Measurements from ENCODE around the gene MAN2A1. TPM values are rescaled to one million over a fixed set of nuclear protein-coding genes. Genes with fewer than 3 reads are reported as not detected.

The MAN2A1 gene
- total RNA-seq, 1 experiment from 2014 or later, result 35.4 TPM

GRCh38 chr5:109849478-109850088 lies 159.9 kb downstream of the MAN2A1 start (continued):
- TF ChIP-seq, protein P1, sequence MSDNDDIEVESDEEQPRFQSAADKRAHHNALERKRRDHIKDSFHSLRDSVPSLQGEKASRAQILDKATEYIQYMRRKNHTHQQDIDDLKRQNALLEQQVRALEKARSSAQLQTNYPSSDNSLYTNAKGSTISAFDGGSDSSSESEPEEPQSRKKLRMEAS (IDR thresholded peaks at IDR 0.05), result no peak
- no peak for TF ChIP-seq ZNF274 (IDR thresholded peaks at IDR 0.05; ENCODE audit: low read depth, low read length)
- TF ChIP-seq YY1 (IDR thresholded peaks at IDR 0.05; ENCODE audit: extremely low read depth, insufficient replicate concordance, low read depth, low read length), result no peak
- no peak for TF ChIP-seq ZFX (IDR thresholded peaks at IDR 0.05)

DNA sequence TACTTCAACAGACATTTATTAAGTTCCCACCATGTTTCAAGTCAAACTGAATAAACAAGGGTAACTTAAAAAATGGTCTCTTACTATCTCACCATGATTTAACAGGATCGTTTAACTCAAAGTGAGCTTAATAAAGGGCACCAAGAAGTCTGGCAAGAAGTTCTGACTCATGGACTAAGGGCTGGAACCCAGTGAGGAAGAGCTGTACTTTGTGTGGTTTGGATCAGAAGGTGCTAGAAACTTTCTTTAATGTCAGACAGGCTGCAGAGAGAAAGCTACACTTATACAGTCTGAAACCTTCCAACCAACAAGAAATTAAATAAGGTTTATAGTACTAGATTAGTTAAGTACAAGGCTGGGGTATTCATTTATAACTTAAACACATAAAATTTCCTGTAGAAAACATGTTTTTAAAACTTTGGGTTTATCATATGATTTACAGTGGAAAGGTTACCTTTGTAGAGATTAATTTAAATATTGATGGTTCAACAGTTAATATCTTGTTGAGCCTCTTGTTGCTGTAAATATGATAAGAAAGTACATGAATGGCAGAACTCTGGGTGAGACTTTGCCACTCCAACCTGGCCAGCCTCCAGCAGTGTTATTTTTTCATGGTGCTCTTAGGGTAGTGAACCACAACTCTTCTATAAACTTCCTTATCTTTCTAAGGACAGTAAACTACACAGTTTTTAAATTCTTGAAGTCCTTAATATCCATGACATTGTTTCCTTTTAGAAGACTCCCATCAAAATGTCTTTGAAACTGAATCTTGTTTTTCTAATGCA lies 162.8 kb downstream of the MAN2A1 start:
- Histone ChIP-seq H3K4me3 (replicated peaks in 1 of 2; ENCODE audit: low read depth in 1 of 2, low read length in 2 of 2) (no peak overlapping the region), H3K9me2 (ENCODE audit: insufficient read depth) (no peaks in the 10 kb centered on the region), H3K27me3 (ENCODE audit: insufficient read depth, low read length) (no peaks in the 10 kb centered on the region), H3K36me3 (ENCODE audit: control insufficient read depth in 1 of 2, insufficient read depth in 2 of 2, low read length in 2 of 2) (peaks cover 0 to 2% of the 10 kb centered on the region in 2 experiments; a peak in 1 of 4 replicates), H3K27ac (ENCODE audit: low read depth, low read length) (no peak overlapping the region), H3K9ac (ENCODE audit: low read length) (no peak overlapping the region), H3K9me3 (ENCODE audit: control insufficient read depth in 1 of 2, insufficient read depth in 1 of 2, low read depth in 1 of 2, low read length in 2 of 2) (no peaks in the 10 kb centered on the region), H3K79me2 (ENCODE audit: insufficient read depth, low read length) (no peaks in the 10 kb centered on the region), H3K4me2 (ENCODE audit: low read length) (no peak overlapping the region), H4K20me1 (ENCODE audit: insufficient read depth) (no peaks in the 10 kb centered on the region), H3K4me1 (ENCODE audit: control insufficient read depth in 1 of 2, insufficient read depth in 2 of 2, low read length in 2 of 2) (no peaks in the 10 kb centered on the region), H2AFZ (ENCODE audit: low read depth, low read length, poor library complexity, severe bottlenecking) (no peak overlapping the region)
- no TSS peak for BruUV-seq (replicated peaks)
- DNase-seq (ENCODE audit: low read depth, low spot score) (no peak), ATAC-seq (no peak)
- ChIA-PET CTCF (no interaction called here), POLR2A (no interaction called here), RAD21 (ENCODE audit: low non-redundant PET in 1 of 2, low total read pairs in 2 of 2, uncharacterized antibody in 2 of 2, unreplicated experiment in 2 of 2) (no interaction called here)
- intact Hi-C loops (cut with micrococcal nuclease), result no loop called here
- TF ChIP-seq ZBTB33 (IDR thresholded peaks at IDR 0.05; ENCODE audit: extremely low read depth, insufficient replicate concordance, low read length) (no peak), EGR1 (IDR thresholded peaks at IDR 0.05; ENCODE audit: low read depth) (no peak), TCF7L2 (IDR thresholded peaks at IDR 0.05; ENCODE audit: borderline replicate concordance, extremely low read depth, insufficient read depth, insufficient read length) (no peak), POLR2A (IDR thresholded peaks at IDR 0.05; ENCODE audit: borderline replicate concordance, extremely low read depth, insufficient read depth, insufficient read length) (no peak), RAD21 (IDR thresholded peaks at IDR 0.05; ENCODE audit: low read depth) (no peak)

Measured in HCT116 (cell line).